Head of caudate nucleus (tissue), 42 donors: Measurements from ENCODE around the gene AOC1.

Experiments used
- DNase-seq, 42 donors: peaks; one replicate each; pipeline versions ENCODE4 v3.0.0 to v3.0.0-alpha.2; 2020 to 2021; ENCODE audit warnings: mixed read lengths in 7 of 42
- intact Hi-C: fragments of 100-400 bp; cut with DNase I; formaldehyde crosslinking; loops from one replicate; pipeline ENCODE4 v1.15.0; 2022

The AOC1 gene

DNA sequence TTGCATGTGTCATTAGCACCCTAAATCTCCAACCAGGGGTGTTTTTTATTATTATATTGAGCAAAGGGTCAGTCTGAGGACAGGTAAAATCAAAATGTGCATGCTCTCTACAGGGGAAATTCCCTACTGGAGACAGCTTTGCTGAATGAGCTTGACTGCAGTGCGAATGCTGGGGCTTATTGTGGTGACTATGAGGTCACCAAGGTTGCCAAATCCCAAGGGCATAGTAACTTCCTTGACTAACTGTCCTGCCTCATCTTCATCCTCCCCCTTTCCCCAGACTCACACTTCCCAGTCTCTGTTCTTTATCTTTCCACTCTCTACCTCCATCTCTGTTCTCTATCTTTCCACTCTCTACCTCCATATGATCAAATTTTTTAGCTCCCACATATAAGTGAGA, 22.9 kb upstream of the AOC1 start:
- no peak for DNase-seq
- intact Hi-C loops = no loop called here

- intact Hi-C loops = no loop called here
- no peak for DNase-seq
Observed at GRCh38 chr7:150830937-150831336, 21.4 kb upstream of the AOC1 start.

DNA sequence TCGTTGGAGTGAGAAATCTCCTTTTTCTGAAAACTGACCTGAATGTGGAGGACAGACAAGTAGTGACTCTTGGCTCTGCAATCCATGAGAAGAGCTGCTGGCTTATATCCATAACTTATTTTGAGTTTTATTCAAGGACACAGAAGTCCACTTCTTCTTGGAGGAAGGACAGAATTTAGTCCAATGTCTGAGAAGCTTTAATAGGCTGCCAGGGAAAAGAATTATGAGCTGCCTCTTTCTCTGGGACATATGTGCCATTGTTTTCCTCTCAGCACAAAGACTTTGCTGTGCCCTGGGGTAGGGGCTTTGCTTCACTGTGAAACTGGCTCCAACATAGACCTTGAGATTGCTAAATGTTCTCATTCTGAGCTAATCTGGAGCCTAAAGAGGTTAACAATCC, 20.5 kb upstream of the AOC1 start:
- intact Hi-C loops = no loop called here
- DNase-seq = peak in 1 of 42 donors; percentile 17

DNA sequence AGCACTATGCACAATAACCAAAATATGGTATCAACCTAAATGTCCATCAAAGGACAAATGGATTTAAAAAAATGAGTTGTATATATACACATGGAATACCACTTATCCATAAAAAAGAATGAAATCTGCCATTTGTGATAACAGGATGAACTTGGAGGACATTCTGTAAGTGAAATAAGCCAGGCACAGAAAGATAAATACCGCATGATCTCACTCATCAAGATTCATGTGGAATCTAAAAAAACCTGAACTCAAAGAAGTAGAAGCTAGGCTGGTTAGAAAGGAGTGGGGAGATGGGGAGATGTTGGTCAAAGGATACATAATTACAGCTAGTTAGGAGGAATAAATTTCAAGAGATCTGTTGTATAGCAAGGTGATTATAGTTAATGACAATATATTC, 17.3 kb upstream of the AOC1 start:
- no peak for DNase-seq
- intact Hi-C loops = no loop called here

GRCh38 chr7:150835702-150836280, 16.5 kb upstream of the AOC1 start:
- DNase-seq = no peak
- intact Hi-C loops = no loop called here

DNA sequence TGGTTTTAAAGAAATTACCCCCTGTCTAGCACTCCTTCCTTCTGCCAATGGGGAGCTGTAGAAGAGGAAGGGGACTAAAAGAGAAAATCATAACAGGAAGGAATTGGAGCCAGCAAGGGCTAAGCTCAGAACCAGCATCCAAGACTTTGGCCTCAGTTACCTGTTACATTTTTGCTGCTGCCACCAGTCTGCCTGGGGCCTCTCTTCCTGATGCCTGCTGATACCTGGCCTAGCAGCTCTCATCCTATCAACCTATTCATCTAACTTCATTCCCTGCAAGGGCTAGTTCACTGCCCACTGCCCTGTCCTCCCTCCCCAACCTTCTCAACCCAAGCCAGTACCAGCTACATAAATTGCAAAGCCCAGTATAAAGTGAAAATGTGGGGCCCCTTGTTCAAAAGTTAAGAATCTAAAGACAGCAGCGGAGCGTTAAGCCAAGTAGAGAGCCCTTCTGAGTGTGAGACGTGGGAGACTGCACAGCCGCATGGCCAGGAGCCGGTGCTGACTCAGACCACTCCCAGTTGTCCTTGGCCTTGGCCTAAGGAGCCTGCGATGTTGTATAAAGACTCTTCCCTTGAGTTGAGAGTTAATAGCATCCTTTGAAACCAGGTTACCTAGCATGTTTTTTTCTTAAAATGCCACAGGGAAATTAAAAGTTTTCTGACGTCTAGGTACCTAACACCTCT, 13.2 kb upstream of the AOC1 start:
- peak in 2 of 42 donors; percentile 1 to 20 for DNase-seq
- intact Hi-C loops = no loop called here

- intact Hi-C loops = no loop called here
- peak in 1 of 42 donors; percentile 10 for DNase-seq
Observed at GRCh38 chr7:150842018-150842417, 10.3 kb upstream of the AOC1 start.

DNA sequence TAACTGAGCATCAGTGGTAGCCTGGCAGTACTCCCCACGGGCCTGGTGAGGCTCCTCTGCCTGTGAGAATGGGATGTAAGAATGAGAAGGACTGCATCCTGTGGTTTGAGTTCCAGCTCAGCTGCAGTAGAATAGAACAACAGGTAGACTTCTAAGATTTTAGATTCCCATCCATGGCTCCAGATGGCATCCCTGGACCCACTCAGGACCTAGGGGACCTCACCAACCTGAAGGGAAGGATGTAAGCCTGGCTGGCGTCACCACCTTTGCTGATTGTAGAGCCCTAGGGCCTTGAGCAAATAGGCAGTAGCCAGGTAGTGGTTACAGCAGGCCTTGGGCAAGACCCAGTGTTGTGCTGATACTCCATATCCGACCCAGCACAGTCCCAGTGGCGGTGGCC, 9.6 kb upstream of the AOC1 start:
- intact Hi-C loops = no loop called here

DNA sequence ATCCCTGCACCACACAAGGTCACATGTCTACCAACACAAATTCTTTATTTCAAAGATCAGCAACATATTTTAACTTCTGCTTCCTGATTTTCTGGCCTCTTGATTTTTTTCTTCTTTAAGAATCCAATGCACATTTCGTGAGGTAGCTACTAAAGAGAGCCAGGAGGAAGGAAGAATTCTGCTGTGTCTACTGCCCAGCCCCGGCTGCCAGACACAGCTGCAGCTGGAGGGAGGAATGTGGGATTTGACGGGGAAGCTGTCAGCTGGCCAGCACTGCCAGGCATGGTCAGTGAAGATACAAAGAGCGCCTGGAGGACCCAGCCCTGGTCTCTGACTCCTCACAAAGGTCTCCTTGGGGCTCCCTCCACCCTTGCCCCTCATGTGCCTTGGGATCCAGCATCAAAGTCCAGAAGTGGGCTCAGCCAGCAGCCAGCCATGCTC, 6.9 kb upstream of the AOC1 start:
- peak in 36 of 42 donors; percentile 3 to 68 (median 35) for DNase-seq
- intact Hi-C loops = no loop called here

More for the DNA sequence above, 9.6 kb upstream of the AOC1 start:
- no peak for DNase-seq

DNA sequence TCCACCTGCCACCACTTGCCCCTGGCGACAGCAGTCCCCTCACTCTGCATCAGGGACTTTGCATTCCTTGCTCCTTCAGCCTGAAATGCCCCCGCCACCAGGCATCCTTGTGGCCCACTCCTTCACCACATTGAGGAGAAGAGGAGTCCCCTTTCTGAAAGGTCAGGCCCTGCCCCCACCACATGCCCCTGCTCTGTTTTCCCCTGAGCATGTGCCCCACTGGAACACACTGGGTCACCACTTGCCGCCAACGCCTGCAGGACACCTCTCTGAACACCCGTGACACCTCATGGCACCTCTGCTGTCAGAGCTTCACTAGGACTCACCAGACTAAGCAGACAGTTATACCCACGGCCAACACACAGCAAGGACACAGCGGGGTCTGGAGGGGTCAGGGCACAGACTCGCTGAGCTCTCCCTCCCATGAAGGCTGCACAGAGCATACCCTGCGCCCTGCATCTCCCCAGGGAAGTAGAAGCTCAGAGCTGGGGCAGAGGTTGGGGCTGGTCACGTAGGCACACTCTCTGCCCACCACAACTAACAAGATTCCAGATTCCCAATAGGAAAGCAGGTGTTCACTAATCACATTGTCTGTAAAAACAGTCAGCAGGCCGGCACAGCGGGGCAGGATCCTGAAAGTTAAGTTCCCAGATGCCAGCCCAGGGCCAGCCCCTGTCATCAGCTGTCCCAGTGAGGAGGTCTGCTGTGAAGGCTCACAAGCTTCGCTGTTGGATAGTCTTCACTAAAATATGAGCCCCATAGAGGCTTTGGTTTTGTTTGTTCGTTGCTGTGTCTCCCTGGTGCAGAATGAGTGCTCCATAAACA, 5.8 kb upstream of the AOC1 start:
- intact Hi-C loops = no loop called here
- DNase-seq = no peak

- no peak for DNase-seq
- intact Hi-C loops = no loop called here
Observed at GRCh38 chr7:150847536-150847935, 4.8 kb upstream of the AOC1 start.

DNA sequence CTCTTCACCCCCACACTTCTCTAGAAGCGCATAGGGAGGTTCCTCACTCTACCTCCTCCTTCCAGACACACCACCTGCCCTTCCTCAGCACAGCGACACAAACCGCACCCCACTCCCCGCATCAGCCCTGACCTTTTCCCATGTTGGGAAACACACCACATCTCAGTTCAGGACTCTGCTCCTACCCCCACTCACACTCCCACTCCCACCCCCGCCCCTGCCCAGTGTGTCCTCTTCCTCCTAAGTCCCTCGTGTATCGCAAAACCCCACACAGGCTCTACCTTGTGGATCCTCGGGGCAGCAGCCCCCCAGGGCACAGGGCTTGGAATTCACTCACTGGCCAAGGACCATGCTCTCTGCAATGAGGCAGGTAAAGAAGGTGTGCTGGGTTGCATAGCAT, 4.2 kb upstream of the AOC1 start:
- intact Hi-C loops = no loop called here
- no peak for DNase-seq

- intact Hi-C loops = no loop called here
- DNase-seq = no peak
Observed at GRCh38 chr7:150848561-150849115, 3.7 kb upstream of the AOC1 start.

DNA sequence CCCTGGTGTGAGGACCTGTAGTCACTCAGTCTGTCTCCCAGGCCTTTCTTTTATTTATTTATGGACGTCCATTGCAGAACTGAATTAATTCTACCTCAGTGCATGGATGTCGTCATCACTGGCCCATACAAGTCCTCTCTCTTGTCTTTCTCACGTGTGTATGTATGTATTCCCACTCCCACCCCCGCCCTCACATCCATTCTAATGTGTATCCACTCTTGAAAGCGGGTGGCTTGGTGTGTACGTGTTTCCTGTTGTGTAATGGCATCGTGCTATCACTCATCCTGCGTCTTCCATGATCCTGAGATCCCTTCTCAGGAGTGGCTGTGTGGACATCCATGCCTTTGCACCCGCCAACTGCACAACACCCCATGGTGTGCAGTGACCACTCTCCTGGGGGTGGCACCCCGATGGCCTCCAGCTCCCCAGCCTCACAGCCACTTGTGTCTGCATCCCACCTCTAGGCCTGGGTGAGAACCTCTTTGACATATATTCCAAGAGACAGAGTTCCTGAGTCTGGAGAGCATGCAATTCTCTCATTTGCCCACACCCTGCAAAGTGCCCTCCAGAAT, 3.0 kb upstream of the AOC1 start:
- intact Hi-C loops = no loop called here
- DNase-seq = peak in 1 of 42 donors; percentile 20

DNA sequence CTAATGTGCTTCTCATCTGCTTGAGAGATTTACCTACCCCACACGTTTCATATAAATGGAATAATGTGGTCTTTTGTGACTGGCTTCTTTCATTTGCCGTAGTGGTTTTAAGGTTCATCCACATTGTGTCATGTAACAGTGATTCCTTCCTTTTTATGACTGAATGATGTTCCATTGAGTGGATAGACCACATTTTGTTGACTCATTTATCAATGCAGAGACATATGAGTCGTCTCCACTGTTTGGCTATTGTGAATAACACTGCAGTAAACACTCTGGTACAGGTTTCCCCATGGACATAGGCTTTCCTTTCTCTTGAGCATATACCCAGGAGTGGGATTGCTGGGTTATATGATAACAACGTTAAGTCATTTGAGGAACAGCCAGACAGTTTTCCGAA, 2.0 kb upstream of the AOC1 start:
- intact Hi-C loops = no loop called here
- no peak for DNase-seq

GRCh38 chr7:150851492-150852370, 586 bp upstream of the AOC1 start:
- peak in 1 of 42 donors; percentile 16 for DNase-seq
- intact Hi-C loops = no loop called here

- peak in 2 of 42 donors; percentile 19 to 24 for DNase-seq
- intact Hi-C loops = no loop called here
Observed at GRCh38 chr7:150854066-150855000, 2.0 kb downstream of the AOC1 start.

GRCh38 chr7:150855046-150855445, 2.7 kb downstream of the AOC1 start:
- intact Hi-C loops = no loop called here
- DNase-seq = peak in 2 of 42 donors; percentile 3 to 18
